Stimulated activated CD4-positive, alpha-beta T cell treated with anti-CD3 and anti-CD28 coated beads, Interleukin-12 subunit alpha, Interleukin-12 subunit beta, amount 100 ng/mL, for 48 hours (primary cell): ENCODE measurements around the gene PM20D2.

ENCODE experiments used
- DNase-seq, 3 donors: peaks; one replicate each; pipeline ENCODE4 v3.0.0-alpha.2; 2020; ENCODE audit warnings: low read depth in 2 of 3, low spot score in 1 of 3

The PM20D2 gene

GRCh38 chr6:89200706-89201215 is 54.9 kb downstream of the PM20D2 start:
- DNase-seq = no peak

DNA sequence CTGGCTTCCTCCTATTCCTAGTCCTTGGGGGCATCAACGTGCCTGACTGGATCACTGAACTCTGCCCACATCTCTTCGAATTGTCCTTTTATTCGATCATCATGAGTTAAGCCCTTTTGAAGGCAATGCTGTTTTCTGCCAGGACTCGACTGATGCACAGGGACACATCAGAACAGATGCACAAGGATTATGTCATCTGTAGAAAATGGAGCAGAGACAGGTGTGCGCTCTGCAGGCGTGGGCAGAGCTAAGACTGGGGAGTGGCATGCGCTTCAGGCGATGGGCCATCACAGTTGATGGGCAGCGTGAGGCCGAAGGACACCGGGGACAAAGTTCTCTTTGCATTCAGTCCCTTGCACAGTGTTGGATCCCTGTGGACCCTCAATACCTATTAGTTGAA is 58.2 kb downstream of the PM20D2 start:
- DNase-seq = no peak

DNA sequence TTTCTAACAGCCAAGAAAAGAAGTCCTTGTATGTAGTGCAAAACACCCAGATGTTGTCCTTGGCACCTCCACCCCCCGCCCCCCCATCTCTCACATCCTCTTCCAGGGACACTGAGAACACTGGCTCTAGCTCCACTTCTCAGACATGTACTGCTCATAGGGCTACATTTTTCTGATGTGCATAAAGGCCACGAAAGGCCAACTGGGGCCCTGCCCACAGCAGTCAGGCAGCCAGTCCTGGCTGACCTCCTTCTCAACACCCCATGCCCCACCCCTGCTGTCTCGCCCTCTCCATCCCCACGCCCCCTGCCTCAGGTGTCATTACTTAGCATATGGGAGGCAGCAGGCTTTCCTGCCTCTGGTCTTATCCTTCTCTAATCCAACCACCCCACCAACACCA is 60.0 kb downstream of the PM20D2 start:
- DNase-seq = no peak

DNA sequence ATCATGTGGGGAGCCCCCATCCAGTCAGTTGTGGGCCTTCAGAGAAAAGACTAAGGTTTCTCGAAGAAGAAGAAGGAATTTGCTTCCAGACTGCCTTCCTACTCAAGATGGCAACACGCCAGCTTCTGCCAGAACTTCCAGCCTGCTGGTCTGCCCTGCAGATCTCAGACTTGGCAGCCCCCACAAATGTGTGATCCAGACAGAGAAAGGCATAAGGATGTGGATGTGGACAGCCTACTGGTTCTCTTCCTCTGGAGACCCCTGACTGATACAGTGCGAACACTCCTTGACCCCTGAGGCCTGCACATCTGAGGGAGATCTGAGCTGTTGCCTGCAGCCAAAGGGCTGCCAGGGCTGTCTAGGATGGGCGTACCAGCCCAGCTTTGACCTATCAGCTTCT is 62.7 kb downstream of the PM20D2 start:
- no peak for DNase-seq

- no peak for DNase-seq
Observed at GRCh38 chr6:89209457-89209856, 63.6 kb downstream of the PM20D2 start.

- DNase-seq = no peak
Observed at GRCh38 chr6:89212472-89212871, 66.6 kb downstream of the PM20D2 start.

- DNase-seq = no peak
Observed at GRCh38 chr6:89214197-89214596, 68.3 kb downstream of the PM20D2 start.
